ENCODE data around the gene MTMR3.

MTMR3 gene

GRCh38 chr22:29940526-29940925 is 57.6 kb downstream of the MTMR3 start:
- Histone ChIP-seq H3K14ac (ENCODE audit: low read length in 2 of 2) (no peak overlapping the region), H4K8ac (ENCODE audit: low read length) (no peak overlapping the region), H2BK120ac (ENCODE audit: low read depth, low read length) (no peak overlapping the region), H4K91ac (ENCODE audit: low read length) (no peak overlapping the region), H3K23ac (ENCODE audit: low read length in 2 of 2) (no peak overlapping the region), H3K4me1 (ENCODE audit: control insufficient read depth, insufficient read depth, low read depth, low read length) (peaks cover 1% of the 10 kb centered on the region), H3K27ac (ENCODE audit: low read length, poor library complexity, severe bottlenecking) (no peak overlapping the region), H3K18ac (ENCODE audit: low read depth in 1 of 2, low read length in 2 of 2) (no peak overlapping the region), H2AFZ (ENCODE audit: low read depth, low read length) (no peak overlapping the region), H3K27me3 (ENCODE audit: control insufficient read depth in 1 of 2, insufficient read depth in 1 of 2, low read length in 2 of 2) (no peaks in the 10 kb centered on the region), H2BK15ac (ENCODE audit: low read depth, poor library complexity, severe bottlenecking) (no peak overlapping the region), H3K4me3 (ENCODE audit: insufficient read depth in 1 of 2, low read depth in 1 of 2, low read length in 2 of 2) (no peak overlapping the region), H3K9me3 (ENCODE audit: control insufficient read depth, low read length) (no peaks in the 10 kb centered on the region), H2AK5ac (ENCODE audit: low read length, severe bottlenecking) (no peak overlapping the region), H3K36me3 (ENCODE audit: control insufficient read depth in 1 of 2, insufficient read depth in 2 of 2, low read depth in 1 of 2, low read length in 2 of 2) (no peaks in the 10 kb centered on the region), H3K9ac (ENCODE audit: low read length) (no peak overlapping the region), H2BK5ac (ENCODE audit: low read depth, low read length, poor library complexity, severe bottlenecking) (no peak overlapping the region), H3K4me2 (ENCODE audit: low read length, poor library complexity, severe bottlenecking) (no peak overlapping the region), H2BK12ac (ENCODE audit: low read length in 2 of 2) (no peak overlapping the region), H3K79me1 (replicated peaks; ENCODE audit: low read length, poor library complexity, severe bottlenecking) (peaks cover 12% of the 10 kb centered on the region), H3K4ac (ENCODE audit: low read depth in 1 of 2, low read length in 2 of 2) (no peak overlapping the region)
- WGBS: no CpG with 5 or more reads among the region's 2 CpGs
- DNase-seq: no peak

GRCh38 chr22:29944339-29944738 is 61.4 kb downstream of the MTMR3 start:
- Histone ChIP-seq H3K14ac (ENCODE audit: low read length in 2 of 2) (no peak overlapping the region), H3K9me3 (ENCODE audit: control insufficient read depth, low read length) (no peaks in the 10 kb centered on the region), H2BK5ac (ENCODE audit: low read depth, low read length, poor library complexity, severe bottlenecking) (no peak overlapping the region), H3K9ac (ENCODE audit: low read length) (no peak overlapping the region), H3K4me1 (ENCODE audit: control insufficient read depth, insufficient read depth, low read depth, low read length) (peaks cover 1% of the 10 kb centered on the region), H2AK5ac (ENCODE audit: low read length, severe bottlenecking) (no peak overlapping the region), H2AFZ (ENCODE audit: low read depth, low read length) (no peak overlapping the region), H3K4me2 (ENCODE audit: low read length, poor library complexity, severe bottlenecking) (no peak overlapping the region), H3K4ac (ENCODE audit: low read depth in 1 of 2, low read length in 2 of 2) (no peak overlapping the region), H2BK120ac (ENCODE audit: low read depth, low read length) (no peak overlapping the region), H4K8ac (ENCODE audit: low read length) (no peak overlapping the region), H3K36me3 (ENCODE audit: control insufficient read depth in 1 of 2, insufficient read depth in 2 of 2, low read depth in 1 of 2, low read length in 2 of 2) (no peaks in the 10 kb centered on the region), H2BK12ac (ENCODE audit: low read length in 2 of 2) (no peak overlapping the region), H3K23ac (ENCODE audit: low read length in 2 of 2) (no peak overlapping the region), H3K79me1 (replicated peaks; ENCODE audit: low read length, poor library complexity, severe bottlenecking) (peaks cover 8% of the 10 kb centered on the region), H3K27me3 (ENCODE audit: control insufficient read depth in 1 of 2, insufficient read depth in 1 of 2, low read length in 2 of 2) (no peaks in the 10 kb centered on the region), H2BK15ac (ENCODE audit: low read depth, poor library complexity, severe bottlenecking) (no peak overlapping the region), H4K91ac (ENCODE audit: low read length) (no peak overlapping the region), H3K18ac (ENCODE audit: low read depth in 1 of 2, low read length in 2 of 2) (no peak overlapping the region), H3K27ac (ENCODE audit: low read length, poor library complexity, severe bottlenecking) (no peak overlapping the region), H3K4me3 (ENCODE audit: insufficient read depth in 1 of 2, low read depth in 1 of 2, low read length in 2 of 2) (no peak overlapping the region)
- WGBS: 83% methylated on average over 1 of the region's 2 CpGs
- DNase-seq: no peak

GRCh38 chr22:29945435-29945834 is 62.5 kb downstream of the MTMR3 start:
- Histone ChIP-seq H3K36me3 (ENCODE audit: control insufficient read depth in 1 of 2, insufficient read depth in 2 of 2, low read depth in 1 of 2, low read length in 2 of 2) (no peaks in the 10 kb centered on the region), H3K4me1 (ENCODE audit: control insufficient read depth, insufficient read depth, low read depth, low read length) (peaks cover 1% of the 10 kb centered on the region), H3K27ac (ENCODE audit: low read length, poor library complexity, severe bottlenecking) (no peak overlapping the region), H3K9ac (ENCODE audit: low read length) (no peak overlapping the region), H3K9me3 (ENCODE audit: control insufficient read depth, low read length) (no peaks in the 10 kb centered on the region), H3K27me3 (ENCODE audit: control insufficient read depth in 1 of 2, insufficient read depth in 1 of 2, low read length in 2 of 2) (no peaks in the 10 kb centered on the region), H2AFZ (ENCODE audit: low read depth, low read length) (no peak overlapping the region), H4K91ac (ENCODE audit: low read length) (no peak overlapping the region), H2BK12ac (ENCODE audit: low read length in 2 of 2) (no peak overlapping the region), H3K14ac (ENCODE audit: low read length in 2 of 2) (no peak overlapping the region), H2BK15ac (ENCODE audit: low read depth, poor library complexity, severe bottlenecking) (no peak overlapping the region), H3K23ac (ENCODE audit: low read length in 2 of 2) (no peak overlapping the region), H2BK120ac (ENCODE audit: low read depth, low read length) (no peak overlapping the region), H3K4me3 (ENCODE audit: insufficient read depth in 1 of 2, low read depth in 1 of 2, low read length in 2 of 2) (no peak overlapping the region), H2AK5ac (ENCODE audit: low read length, severe bottlenecking) (no peak overlapping the region), H3K79me1 (replicated peaks; ENCODE audit: low read length, poor library complexity, severe bottlenecking) (peaks cover 8% of the 10 kb centered on the region), H4K8ac (ENCODE audit: low read length) (no peak overlapping the region), H3K4ac (ENCODE audit: low read depth in 1 of 2, low read length in 2 of 2) (no peak overlapping the region), H2BK5ac (ENCODE audit: low read depth, low read length, poor library complexity, severe bottlenecking) (no peak overlapping the region), H3K18ac (ENCODE audit: low read depth in 1 of 2, low read length in 2 of 2) (no peak overlapping the region), H3K4me2 (ENCODE audit: low read length, poor library complexity, severe bottlenecking) (no peak overlapping the region)
- 97% methylated on average over 3 of the region's 3 CpGs for whole genome bisulfite sequencing
- DNase-seq: no peak

GRCh38 chr22:29946220-29946619 is 63.2 kb downstream of the MTMR3 start:
- Histone ChIP-seq H2AFZ (ENCODE audit: low read depth, low read length) (no peak overlapping the region), H4K8ac (ENCODE audit: low read length) (no peak overlapping the region), H4K91ac (ENCODE audit: low read length) (no peak overlapping the region), H3K4me2 (ENCODE audit: low read length, poor library complexity, severe bottlenecking) (no peak overlapping the region), H2BK5ac (ENCODE audit: low read depth, low read length, poor library complexity, severe bottlenecking) (no peak overlapping the region), H2BK120ac (ENCODE audit: low read depth, low read length) (no peak overlapping the region), H2BK12ac (ENCODE audit: low read length in 2 of 2) (no peak overlapping the region), H3K79me1 (replicated peaks; ENCODE audit: low read length, poor library complexity, severe bottlenecking) (peaks cover 8% of the 10 kb centered on the region), H3K9ac (ENCODE audit: low read length) (no peak overlapping the region), H3K23ac (ENCODE audit: low read length in 2 of 2) (no peak overlapping the region), H2BK15ac (ENCODE audit: low read depth, poor library complexity, severe bottlenecking) (no peak overlapping the region), H3K18ac (ENCODE audit: low read depth in 1 of 2, low read length in 2 of 2) (no peak overlapping the region), H2AK5ac (ENCODE audit: low read length, severe bottlenecking) (no peak overlapping the region), H3K36me3 (ENCODE audit: control insufficient read depth in 1 of 2, insufficient read depth in 2 of 2, low read depth in 1 of 2, low read length in 2 of 2) (no peaks in the 10 kb centered on the region), H3K4me1 (ENCODE audit: control insufficient read depth, insufficient read depth, low read depth, low read length) (peaks cover 1% of the 10 kb centered on the region), H3K4me3 (ENCODE audit: insufficient read depth in 1 of 2, low read depth in 1 of 2, low read length in 2 of 2) (no peak overlapping the region), H3K27ac (ENCODE audit: low read length, poor library complexity, severe bottlenecking) (no peak overlapping the region), H3K27me3 (ENCODE audit: control insufficient read depth in 1 of 2, insufficient read depth in 1 of 2, low read length in 2 of 2) (no peaks in the 10 kb centered on the region), H3K14ac (ENCODE audit: low read length in 2 of 2) (no peak overlapping the region), H3K4ac (ENCODE audit: low read depth in 1 of 2, low read length in 2 of 2) (no peak overlapping the region), H3K9me3 (ENCODE audit: control insufficient read depth, low read length) (no peaks in the 10 kb centered on the region)
- 100% methylated on average over 1 of the region's 2 CpGs for WGBS
- DNase-seq: no peak

Measured in mesenchymal stem cell (in vitro differentiated cells and primary cell).